ENCODE data around the gene RNASE7.
A peak's percentile ranks its signal among the peaks of the same experiment; 100 is the strongest.
"Not testable (repeated sequence)": the region's sequence is repeated elsewhere in the genome, so short reads cannot be mapped to it uniquely, and the experiment has no call there.

The RNASE7 gene

DNA sequence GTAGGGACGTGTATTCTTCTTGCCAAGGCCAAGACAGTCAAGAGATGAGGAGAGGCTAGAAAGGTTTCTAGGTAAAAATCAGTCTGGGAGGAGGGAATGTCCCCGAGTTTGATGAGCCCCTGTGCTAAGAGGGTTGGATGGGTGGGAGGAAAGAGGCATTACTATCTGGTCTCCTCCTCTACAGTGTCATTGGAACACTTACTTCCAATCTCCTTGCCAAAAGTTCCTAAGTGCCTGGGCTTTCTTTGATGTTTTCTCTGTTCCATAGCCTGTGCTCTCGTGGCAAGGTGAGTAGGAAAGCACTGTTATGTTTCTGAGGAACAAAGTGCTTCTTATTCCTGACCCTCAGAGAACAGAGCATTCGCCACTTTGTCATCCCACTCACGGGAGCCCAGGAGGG, 7.5 kb upstream of the RNASE7 start, which contains the start of gene RNASE13:
Gene RNASE13, minus strand, starts transcription at position 101 of the 400 bp plus-strand sequence. CDS start 519 bp downstream, outside the sequence.
- in situ Hi-C loops (cut with MboI; ENCODE audit: low pct_unique_long_range_greater_than_20kb, low sequenced_read_pairs, unreplicated experiment) = no loop called here
- DNase-seq (ENCODE audit: low spot score) = no peak

DNA sequence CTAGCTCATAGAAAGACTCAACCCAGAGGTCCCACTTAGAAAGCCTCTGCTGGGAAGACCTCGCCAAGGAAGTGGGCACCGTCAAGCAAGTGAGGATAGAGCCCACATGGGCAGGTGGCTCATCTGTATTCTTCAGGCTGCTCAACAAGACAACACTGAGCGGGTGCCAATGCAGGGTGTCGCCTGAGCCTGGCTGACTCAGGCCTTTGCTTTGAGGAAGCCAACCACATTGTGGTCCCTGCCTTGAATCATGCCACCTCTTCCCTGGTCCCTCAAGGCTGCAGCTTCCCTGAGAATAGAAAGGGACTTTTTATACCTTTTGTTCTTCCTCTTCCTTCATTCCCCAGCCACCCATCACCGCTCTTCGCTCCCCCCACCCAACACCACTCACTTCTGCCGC, 5.4 kb upstream of the RNASE7 start:
- in situ Hi-C loops (cut with MboI; ENCODE audit: low pct_unique_long_range_greater_than_20kb, low sequenced_read_pairs, unreplicated experiment) = no loop called here
- TF ChIP-seq, protein P1, sequence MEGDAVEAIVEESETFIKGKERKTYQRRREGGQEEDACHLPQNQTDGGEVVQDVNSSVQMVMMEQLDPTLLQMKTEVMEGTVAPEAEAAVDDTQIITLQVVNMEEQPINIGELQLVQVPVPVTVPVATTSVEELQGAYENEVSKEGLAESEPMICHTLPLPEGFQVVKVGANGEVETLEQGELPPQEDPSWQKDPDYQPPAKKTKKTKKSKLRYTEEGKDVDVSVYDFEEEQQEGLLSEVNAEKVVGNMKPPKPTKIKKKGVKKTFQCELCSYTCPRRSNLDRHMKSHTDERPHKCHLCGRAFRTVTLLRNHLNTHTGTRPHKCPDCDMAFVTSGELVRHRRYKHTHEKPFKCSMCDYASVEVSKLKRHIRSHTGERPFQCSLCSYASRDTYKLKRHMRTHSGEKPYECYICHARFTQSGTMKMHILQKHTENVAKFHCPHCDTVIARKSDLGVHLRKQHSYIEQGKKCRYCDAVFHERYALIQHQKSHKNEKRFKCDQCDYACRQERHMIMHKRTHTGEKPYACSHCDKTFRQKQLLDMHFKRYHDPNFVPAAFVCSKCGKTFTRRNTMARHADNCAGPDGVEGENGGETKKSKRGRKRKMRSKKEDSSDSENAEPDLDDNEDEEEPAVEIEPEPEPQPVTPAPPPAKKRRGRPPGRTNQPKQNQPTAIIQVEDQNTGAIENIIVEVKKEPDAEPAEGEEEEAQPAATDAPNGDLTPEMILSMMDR (IDR thresholded peaks at IDR 0.05; ENCODE audit: extremely low read depth, insufficient read depth, missing control alignments) = no peak
- no peak for DNase-seq (ENCODE audit: low spot score)

More for the DNA sequence above, 7.5 kb upstream of the RNASE7 start, which contains the start of gene RNASE13:
- TF ChIP-seq, protein P1 (IDR thresholded peaks at IDR 0.05; ENCODE audit: extremely low read depth, insufficient read depth, missing control alignments) = no peak

DNA sequence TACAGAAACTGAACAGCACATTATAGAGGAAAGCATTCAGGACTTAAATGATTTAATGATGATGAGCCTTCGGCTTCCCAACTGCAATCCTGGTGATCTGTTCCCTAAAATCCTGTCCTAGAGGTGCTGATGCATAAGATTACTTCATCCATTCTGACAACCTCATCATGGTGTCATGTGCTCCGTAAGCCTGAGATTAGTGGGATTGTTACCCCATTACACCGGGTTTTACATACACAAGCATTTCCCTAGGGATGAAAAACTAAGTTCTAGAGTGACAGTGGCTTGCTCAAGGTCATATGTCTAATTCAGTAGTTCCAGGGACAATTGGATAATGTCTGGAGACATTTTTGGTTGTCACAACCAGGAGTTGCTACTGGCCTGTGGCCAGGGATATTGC, 5.0 kb upstream of the RNASE7 start:
- TF ChIP-seq, protein P1 (IDR thresholded peaks at IDR 0.05; ENCODE audit: extremely low read depth, insufficient read depth, missing control alignments) = no peak
- in situ Hi-C loops (cut with MboI; ENCODE audit: low pct_unique_long_range_greater_than_20kb, low sequenced_read_pairs, unreplicated experiment) = no loop called here
- DNase-seq (ENCODE audit: low spot score) = no peak

DNA sequence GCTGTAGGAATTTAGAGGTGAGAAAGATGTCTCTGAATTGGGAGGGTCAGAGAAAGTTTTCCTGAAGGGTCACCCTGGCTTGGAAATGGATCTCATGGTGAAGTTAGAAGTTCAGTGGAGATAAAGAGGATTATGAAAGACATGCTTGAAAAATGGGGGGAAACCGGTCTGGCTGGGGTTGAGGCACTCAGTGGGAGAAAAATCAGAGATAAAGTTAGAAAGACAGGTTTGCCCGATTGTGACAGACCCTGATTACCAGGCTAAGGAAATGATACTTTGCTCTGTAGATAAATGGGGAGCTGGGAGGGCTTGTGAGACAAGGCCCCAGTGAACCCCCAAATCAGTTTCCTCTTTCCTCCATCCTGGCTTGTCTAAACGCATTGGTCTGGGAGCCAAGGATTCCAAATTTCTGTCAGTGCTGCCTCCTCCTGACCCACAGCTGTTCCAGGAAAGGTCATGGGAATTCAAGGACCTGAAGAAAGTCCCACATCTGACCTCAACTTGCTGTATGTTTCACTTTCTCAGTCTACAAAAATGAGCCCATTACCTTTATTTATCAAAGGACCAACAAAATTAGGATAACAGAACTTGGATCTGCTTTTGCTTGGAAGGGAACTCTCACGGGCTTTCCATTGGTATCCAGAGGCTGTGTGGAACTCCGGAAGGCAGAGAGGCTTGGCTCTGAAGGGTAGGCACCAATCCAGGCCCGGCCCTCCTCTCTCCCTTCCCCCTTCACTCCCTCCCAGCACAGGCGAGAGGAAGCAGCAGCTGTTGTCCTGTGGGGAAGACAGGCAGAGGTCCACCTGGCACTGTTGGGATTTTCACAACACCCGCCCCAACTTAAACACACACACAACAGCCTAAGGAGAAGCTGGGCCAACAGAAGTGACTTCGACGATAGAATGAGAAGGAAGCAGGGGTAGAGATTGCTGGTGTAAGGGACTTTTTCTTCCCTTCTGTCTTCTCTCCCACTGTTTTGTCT, 3.4 kb upstream of the RNASE7 start:
- in situ Hi-C loops (cut with MboI; ENCODE audit: low pct_unique_long_range_greater_than_20kb, low sequenced_read_pairs, unreplicated experiment) = no loop called here
- DNase-seq (ENCODE audit: low spot score) = no peak
- TF ChIP-seq, protein P1 (IDR thresholded peaks at IDR 0.05; ENCODE audit: extremely low read depth, insufficient read depth, missing control alignments) = no peak

DNA sequence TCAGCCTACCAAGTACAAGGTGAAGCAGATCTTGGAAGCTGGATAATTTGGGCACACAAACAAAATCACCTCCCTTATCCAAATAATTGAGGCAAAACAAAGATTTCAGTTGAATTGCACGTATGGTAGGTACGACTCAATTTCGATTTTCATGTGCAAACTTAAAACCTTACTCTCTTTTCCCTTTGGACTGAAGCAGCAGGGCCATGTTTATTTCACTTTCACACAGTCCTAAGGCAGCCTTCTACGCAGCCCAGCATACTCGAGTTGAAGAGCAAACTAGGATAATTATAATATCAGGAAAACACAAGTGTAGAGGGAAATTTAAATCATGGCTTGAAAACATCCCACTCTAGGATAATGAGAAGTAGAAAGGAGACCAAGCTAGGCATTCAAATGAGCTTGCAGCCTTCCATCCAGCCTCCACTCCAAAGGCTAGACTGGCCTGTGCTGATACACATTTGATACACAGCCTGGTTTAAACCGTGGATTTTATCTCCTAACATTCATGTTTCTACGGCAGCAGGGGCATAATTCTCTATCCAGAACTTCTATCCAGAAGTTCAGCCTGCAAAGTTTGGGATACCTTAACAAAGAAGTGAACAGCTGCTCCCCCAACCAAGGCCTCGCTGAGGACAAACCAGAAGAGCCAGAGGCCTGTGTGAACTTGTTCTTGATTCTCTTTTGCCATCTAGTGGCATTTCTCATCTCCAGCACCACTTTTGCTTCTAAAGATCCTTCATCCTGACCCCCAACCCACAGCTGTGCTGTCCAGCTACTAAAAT, 2.4 kb upstream of the RNASE7 start:
- in situ Hi-C loops (cut with MboI; ENCODE audit: low pct_unique_long_range_greater_than_20kb, low sequenced_read_pairs, unreplicated experiment) = no loop called here
- DNase-seq (ENCODE audit: low spot score) = peak; percentile 65
- TF ChIP-seq, protein P1 (IDR thresholded peaks at IDR 0.05; ENCODE audit: extremely low read depth, insufficient read depth, missing control alignments) = peak; percentile 58

DNA sequence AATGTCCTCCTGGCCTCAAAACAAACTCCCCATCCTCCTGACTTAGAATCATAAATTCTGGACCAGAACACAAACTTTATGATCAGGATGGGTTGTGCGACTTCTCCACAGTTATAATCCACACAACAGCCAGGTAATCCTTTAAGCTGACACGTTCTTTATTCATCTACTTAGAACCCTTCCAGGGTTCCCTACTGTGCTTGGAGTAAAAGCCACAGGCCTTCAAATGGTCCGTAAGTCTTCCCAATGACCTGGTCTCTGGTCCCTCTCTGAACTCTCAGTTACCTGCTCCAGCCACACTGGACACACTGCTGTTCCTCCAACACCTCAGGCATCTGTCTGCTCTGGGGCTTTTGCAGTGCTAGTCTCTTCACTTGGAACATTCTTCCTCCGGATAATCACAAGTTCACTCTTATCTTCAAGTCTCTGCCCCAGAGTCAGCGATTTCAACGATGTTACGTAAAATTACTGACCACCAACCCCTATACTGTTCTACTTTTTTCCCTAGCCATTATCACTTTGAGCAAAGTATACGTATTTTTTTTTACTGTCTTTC, 1.7 kb upstream of the RNASE7 start:
- TF ChIP-seq, protein P1 (IDR thresholded peaks at IDR 0.05; ENCODE audit: extremely low read depth, insufficient read depth, missing control alignments) = no peak
- no peak for DNase-seq (ENCODE audit: low spot score)
- in situ Hi-C loops (cut with MboI; ENCODE audit: low pct_unique_long_range_greater_than_20kb, low sequenced_read_pairs, unreplicated experiment) = no loop called here

DNA sequence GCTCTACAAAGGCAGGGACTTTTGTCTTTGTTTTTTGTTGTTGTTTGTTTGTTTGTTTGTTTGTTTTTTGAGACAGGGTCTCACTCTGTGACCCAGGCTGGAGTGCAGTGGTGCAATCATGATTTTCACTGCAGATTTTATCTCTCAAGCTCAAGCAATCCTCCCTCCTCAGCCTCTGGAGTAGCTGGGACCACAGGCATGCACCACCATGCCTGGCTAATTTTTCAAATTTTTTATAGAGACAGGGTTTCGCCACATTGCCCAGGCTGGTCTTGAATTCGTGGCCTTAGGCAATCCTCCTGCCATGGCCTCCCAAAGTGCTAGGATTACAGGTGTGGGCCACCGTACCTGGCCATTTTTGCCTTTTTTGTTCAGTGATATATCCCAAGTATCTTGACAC, 1.2 kb upstream of the RNASE7 start:
- in situ Hi-C loops (cut with MboI; ENCODE audit: low pct_unique_long_range_greater_than_20kb, low sequenced_read_pairs, unreplicated experiment); DNase-seq (ENCODE audit: low spot score): not testable (repeated sequence)
